GM13977 (cell line): Measurements from ENCODE around the gene CHD9NB.

ENCODE experiments used
- DNase-seq: peaks from one replicate; pipeline ENCODE4 v3.0.0; 2012; ENCODE audit warnings: low spot score
- in situ Hi-C: fragments of 300-500 bp; cut with MboI; formaldehyde crosslinking; loops from one replicate; pipeline ENCODE4 v1.12.0; 2022; ENCODE audit warnings: low sequenced_read_pairs, low pct_unique_long_range_greater_than_20kb, mixed read lengths, inconsistent platforms; ENCODE audit not compliant: unreplicated experiment
- TF ChIP-seq, protein P1 (sequence below): IDR thresholded peaks from 2 replicates; pipeline ENCODE4 v1.5.1; 2012; ENCODE audit warnings: mild to moderate bottlenecking, control low read depth; ENCODE audit not compliant: insufficient read depth; ENCODE audit errors: extremely low read depth, missing control alignments

Gene CHD9NB

DNA sequence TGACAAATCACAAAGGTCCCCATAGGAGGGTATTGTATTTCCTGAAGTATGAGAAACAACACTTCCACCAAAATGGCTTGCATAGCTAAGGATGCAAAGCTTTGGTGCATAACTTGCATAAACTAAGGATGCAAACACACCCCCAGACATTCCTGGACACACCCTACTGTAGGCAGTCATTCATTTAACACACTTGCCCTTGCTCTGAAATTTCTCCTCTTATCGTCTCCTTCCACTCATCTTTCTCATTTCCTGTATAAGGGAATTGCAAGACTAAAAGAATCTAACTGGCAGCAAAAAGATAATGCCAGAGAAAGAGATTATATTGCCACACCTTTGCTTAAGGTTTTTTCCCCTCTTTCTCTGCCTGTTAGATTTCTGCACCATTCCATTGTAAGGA, 30.4 kb upstream of the CHD9NB start:
- TF ChIP-seq, protein P1, sequence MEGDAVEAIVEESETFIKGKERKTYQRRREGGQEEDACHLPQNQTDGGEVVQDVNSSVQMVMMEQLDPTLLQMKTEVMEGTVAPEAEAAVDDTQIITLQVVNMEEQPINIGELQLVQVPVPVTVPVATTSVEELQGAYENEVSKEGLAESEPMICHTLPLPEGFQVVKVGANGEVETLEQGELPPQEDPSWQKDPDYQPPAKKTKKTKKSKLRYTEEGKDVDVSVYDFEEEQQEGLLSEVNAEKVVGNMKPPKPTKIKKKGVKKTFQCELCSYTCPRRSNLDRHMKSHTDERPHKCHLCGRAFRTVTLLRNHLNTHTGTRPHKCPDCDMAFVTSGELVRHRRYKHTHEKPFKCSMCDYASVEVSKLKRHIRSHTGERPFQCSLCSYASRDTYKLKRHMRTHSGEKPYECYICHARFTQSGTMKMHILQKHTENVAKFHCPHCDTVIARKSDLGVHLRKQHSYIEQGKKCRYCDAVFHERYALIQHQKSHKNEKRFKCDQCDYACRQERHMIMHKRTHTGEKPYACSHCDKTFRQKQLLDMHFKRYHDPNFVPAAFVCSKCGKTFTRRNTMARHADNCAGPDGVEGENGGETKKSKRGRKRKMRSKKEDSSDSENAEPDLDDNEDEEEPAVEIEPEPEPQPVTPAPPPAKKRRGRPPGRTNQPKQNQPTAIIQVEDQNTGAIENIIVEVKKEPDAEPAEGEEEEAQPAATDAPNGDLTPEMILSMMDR = no peak
- in situ Hi-C loops = no loop called here
- DNase-seq = no peak

DNA sequence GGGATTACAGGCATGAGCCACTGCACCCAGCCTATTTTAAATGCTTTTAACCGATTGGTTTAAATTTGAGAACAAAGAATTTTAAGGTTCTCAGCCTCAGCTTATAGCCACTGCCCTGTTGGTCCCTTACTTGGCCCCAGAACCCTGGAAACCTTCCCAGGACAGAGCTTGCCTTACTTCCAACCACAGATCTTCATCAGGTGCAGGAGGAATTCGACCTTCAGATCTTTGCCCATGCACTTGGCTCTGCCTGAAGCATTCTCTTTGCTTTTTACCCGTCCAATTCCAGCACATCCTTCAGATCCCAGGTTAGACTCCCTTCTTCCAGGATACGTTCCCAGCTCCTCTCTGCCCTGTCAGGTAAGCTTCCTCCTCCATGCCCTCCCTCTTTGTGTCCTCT, 29.8 kb upstream of the CHD9NB start:
- TF ChIP-seq, protein P1 = no peak
- no peak for DNase-seq
- in situ Hi-C loops = no loop called here

DNA sequence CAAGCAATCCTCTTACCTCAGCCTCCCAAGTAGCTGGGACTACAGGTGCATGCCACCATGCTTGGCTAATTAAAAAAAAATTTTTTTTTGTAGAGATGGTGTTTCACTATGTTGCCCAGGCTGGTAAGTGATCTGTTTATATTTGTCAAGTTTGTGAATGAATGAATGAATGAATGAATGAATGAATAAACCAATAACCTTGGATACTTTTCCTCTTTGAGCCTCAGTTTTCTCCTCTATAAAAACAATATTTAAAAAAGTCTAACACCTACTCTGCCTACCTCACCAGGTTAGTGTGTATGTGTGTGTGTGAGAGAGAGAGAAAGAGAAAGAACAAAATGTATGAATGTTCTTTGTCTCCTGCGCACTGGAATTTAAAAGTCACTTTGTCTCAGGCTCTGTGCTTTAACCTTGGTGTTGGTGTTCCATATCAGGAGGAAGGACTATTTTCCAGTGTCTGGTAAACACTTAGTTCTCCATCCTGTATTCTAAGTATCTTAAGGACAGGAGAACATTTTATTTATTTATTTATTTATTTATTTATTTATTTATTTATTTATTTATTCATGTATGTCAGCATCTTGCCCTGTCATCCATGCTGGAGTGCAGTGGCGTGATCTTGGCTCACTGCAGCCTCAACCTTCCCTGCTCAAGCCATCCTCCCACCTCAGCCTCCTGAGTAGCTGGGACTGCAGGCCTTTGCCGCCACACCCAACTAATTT, 29.1 kb upstream of the CHD9NB start:
- in situ Hi-C loops = no loop called here
- DNase-seq = no peak
- TF ChIP-seq, protein P1 = no peak

DNA sequence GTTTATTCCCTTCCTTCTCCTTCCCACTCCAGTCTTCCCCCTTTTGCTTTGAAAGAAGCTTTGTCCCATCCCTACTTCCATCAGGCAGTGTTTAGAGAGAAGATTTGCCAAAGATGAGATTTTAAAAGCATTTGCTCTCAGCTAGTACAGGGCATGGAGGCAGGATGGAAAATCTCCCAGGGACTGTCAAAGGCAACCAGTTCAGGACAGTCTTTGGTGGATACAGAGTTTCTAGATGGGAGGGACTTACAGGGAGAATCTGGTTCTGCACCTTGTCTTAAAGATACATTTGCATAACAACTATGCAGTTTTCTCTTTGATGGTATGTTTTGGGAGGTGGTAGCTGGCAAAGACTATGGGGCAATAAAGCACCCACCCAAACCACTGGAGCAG, 28.3 kb upstream of the CHD9NB start:
- in situ Hi-C loops = no loop called here
- TF ChIP-seq, protein P1 = no peak
- DNase-seq = no peak

DNA sequence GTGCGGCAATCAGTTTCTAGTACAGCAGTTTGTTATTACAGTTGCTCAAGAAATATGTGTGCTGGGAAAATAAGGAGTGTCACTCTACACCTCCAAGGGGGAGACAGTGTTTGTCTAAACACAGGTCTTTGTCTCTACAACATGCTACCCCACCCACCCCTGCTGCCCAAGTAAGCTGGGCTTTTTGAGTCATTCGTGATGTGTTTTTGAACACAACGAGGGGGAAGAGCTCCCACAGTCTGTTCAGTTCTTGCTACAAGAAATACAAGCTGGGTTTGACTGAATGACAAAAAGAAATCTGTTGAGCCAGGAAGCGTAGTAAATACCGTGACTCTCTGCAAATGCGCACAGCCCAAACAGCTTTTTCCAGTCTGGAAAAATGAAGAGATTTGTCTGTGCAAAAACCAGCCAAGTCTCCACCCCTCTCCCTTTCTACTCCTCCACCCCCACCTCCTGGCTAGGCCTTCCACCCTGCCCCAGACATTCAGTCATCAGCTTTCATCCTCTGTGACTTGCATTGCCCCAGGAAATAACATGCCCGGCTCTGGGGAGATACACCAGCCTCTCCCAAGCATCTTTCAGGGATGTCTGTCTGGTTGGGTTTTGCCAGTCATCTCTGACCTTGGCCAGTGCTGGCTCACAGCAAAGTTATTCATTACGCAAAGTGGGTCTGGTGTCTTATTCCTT, 27.8 kb upstream of the CHD9NB start:
- in situ Hi-C loops = no loop called here
- no peak for DNase-seq
- TF ChIP-seq, protein P1 = no peak

DNA sequence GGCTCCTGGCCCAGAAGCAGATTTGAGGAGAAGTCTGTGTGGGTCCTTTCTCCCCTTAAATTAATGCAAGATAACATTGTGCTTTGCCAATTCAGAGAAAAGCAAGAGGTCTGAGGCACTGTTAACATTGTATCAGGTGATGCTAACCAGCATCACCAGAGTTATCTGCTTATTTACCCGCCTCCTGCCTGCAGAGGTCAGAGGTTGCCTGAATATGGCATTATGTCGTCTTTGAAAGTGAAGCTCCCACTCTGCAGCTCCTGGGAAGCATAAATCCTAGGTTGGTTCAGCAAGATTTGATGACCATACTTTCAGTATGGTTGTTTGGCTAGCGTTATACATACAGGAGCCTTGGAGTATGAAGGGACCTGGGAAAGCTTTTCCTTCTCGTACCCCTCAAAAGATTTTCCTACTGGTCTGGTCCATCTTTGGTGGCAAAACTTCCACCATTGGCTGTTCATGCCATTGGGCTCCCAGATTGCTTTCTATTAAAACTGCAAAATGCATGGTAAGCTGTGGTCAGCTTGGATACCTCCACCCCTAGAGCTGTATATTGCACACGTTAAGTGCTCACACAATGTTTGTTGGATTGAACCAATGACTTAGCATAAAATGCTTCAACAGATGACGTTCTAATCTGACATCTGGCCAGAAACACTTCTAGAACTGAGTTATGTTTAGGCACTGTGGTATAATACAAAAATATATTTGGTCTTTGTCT, 26.2 kb upstream of the CHD9NB start:
- in situ Hi-C loops = no loop called here
- no peak for DNase-seq
- TF ChIP-seq, protein P1 = no peak
